SK-N-SH (cell line): ENCODE results near the gene TBRG4. TPM values are rescaled to one million over a fixed set of nuclear protein-coding genes. Genes with fewer than 3 reads are reported as not detected.

Source experiments
- CTCF ChIA-PET: fragments of 300-600, 350-600 bp; formaldehyde crosslinking; extraction: SDS; loops from one replicate; lab custom pipeline; 2021; lab: Yijun Ruan, JAX
- POLR2A ChIA-PET: fragments of 350-600 bp; sonication (Branson Sonifier 250); formaldehyde crosslinking; extraction: SDS; loops from one replicate; lab custom pipeline; 2020; ENCODE audit warnings: antibody characterized with exemption, inconsistent platforms; lab: Yijun Ruan, JAX
- DNase-seq: peaks from one replicate; pipeline ENCODE4 v3.0.0; 2012
- H2AFZ ChIP-seq: fragments of 200-600 bp; sonication (generic); 2 replicates; pipeline ENCODE4 v1.8.1; 2016; ENCODE audit warnings: antibody characterized with exemption, mild to moderate bottlenecking, low read depth
- H3F3A ChIP-seq: fragments of 200-600 bp; sonication (generic); replicated peaks from 2 replicates; pipeline ENCODE3; 2016; ENCODE audit warnings: antibody characterized with exemption, mild to moderate bottlenecking; ENCODE audit not compliant: insufficient read depth
- H3K27ac ChIP-seq, 2 experiments: fragments of 200-500 bp in 1 of 2; fragments of 200-600 bp in 1 of 2; sonication (Bioruptor generic) in 1 of 2; sonication (generic), shearing (Covaris generic) in 1 of 2; 2 replicates each; pipeline versions ENCODE4 v1.5.1 to v1.6.1; 2014 to 2016; ENCODE audit warnings: low read depth in 2 of 2, inconsistent platforms in 1 of 2, low read length in 1 of 2, mild to moderate bottlenecking in 1 of 2, mixed read lengths in 1 of 2
- H3K27me3 ChIP-seq: fragments of 200-600 bp; sonication (generic), shearing (Covaris generic); 2 replicates; pipeline ENCODE4 v1.6.1; 2016; ENCODE audit warnings: mixed run types; ENCODE audit not compliant: insufficient read depth
- H3K36me3 ChIP-seq, 2 experiments: fragments of 200-500 bp in 1 of 2; fragments of 200-600 bp in 1 of 2; sonication (Bioruptor generic) in 1 of 2; sonication (generic) in 1 of 2; replicated peaks in 1 of 2; 2 replicates each; pipeline versions ENCODE3 to v1.5.1; 2014 to 2016; ENCODE audit warnings: low read length in 1 of 2, mild to moderate bottlenecking in 1 of 2; ENCODE audit not compliant: insufficient read depth in 2 of 2, control insufficient read depth in 1 of 2
- H3K4me1 ChIP-seq, 2 experiments: fragments of 200-500 bp in 1 of 2; fragments of 200-600 bp in 1 of 2; sonication (Bioruptor generic) in 1 of 2; sonication (generic), shearing (Covaris generic) in 1 of 2; 2 replicates each; pipeline versions ENCODE4 v1.5.1 to v1.6.1; 2014 to 2016; ENCODE audit warnings: low read depth in 1 of 2, low read length in 1 of 2, mixed run types in 1 of 2; ENCODE audit not compliant: insufficient read depth in 2 of 2, control insufficient read depth in 1 of 2
- H3K4me2 ChIP-seq: fragments of 200-600 bp; sonication (generic), shearing (Covaris generic); 2 replicates; pipeline ENCODE4 v1.6.1; 2017; ENCODE audit warnings: mixed run types
- H3K4me3 ChIP-seq, 2 experiments: fragments of 200-500 bp in 1 of 2; fragments of 200-600 bp in 1 of 2; sonication (Bioruptor generic) in 1 of 2; sonication (generic), shearing (Covaris generic) in 1 of 2; 2 replicates each; pipeline versions ENCODE4 v1.5.1 to v1.8.1; 2014 to 2016; ENCODE audit warnings: low read depth in 2 of 2, inconsistent platforms in 1 of 2, low read length in 1 of 2, mild to moderate bottlenecking in 1 of 2, mixed read lengths in 1 of 2, moderate library complexity in 1 of 2
- H3K79me2 ChIP-seq: fragments of 200-600 bp; sonication (generic); 2 replicates; pipeline ENCODE4 v1.8.1; 2017; ENCODE audit warnings: mild to moderate bottlenecking; ENCODE audit not compliant: insufficient read depth
- H3K9ac ChIP-seq: fragments of 200-600 bp; sonication (generic); 2 replicates; pipeline ENCODE4 v1.6.1; 2017; ENCODE audit warnings: mixed run types
- H3K9me2 ChIP-seq: fragments of 200-600 bp; sonication (generic); 2 replicates; pipeline ENCODE4 v1.6.1; 2017; ENCODE audit warnings: mixed run types
- H3K9me3 ChIP-seq: fragments of 200-600 bp; sonication (generic); 2 replicates; pipeline ENCODE4 v1.6.1; 2017; ENCODE audit warnings: mixed run types, mild to moderate bottlenecking, moderate library complexity
- H4K20me1 ChIP-seq: fragments of 200-600 bp; sonication (generic); 2 replicates; pipeline ENCODE4 v1.6.1; 2017; ENCODE audit warnings: mild to moderate bottlenecking, mixed run types; ENCODE audit not compliant: insufficient read depth
- CTCF ChIP-seq: fragments of 200-600 bp; sonication (generic); IDR thresholded peaks from 2 replicates; pipeline ENCODE4 v1.6.1; 2017; ENCODE audit warnings: antibody characterized with exemption, mild to moderate bottlenecking, moderate library complexity
- EZH2phosphoT487 ChIP-seq: fragments of 200-600 bp; sonication (generic); IDR thresholded peaks from 2 replicates; pipeline ENCODE4 v1.6.1; 2017; ENCODE audit warnings: low read depth, mixed run types, mild to moderate bottlenecking, antibody characterized with exemption, moderate library complexity, borderline replicate concordance
- FOSL2 ChIP-seq: IDR thresholded peaks from 2 replicates; pipeline ENCODE4 v1.4.0; 2012; ENCODE audit warnings: low read depth, mild to moderate bottlenecking, moderate library complexity, borderline replicate concordance
- FOXJ3 ChIP-seq: sonication (generic); formaldehyde crosslinking; IDR thresholded peaks from 2 replicates; pipeline ENCODE4 v1.5.1; 2020; ENCODE audit warnings: mild to moderate bottlenecking, missing genetic modification reagents
- GABPA ChIP-seq: IDR thresholded peaks from 2 replicates; pipeline ENCODE4 v1.4.0; 2012; ENCODE audit warnings: low read depth, mild to moderate bottlenecking
- IRF3 ChIP-seq: fragments of 150-350 bp; IDR thresholded peaks from 2 replicates; pipeline ENCODE4 v1.6.1; 2016; ENCODE audit warnings: mild to moderate bottlenecking, low read depth, low read length
- JUND ChIP-seq: IDR thresholded peaks from 2 replicates; pipeline ENCODE4 v1.4.0; 2012
- NFIC ChIP-seq: IDR thresholded peaks from 2 replicates; pipeline ENCODE4 v1.4.0; 2012; ENCODE audit warnings: borderline replicate concordance
- PBX3 ChIP-seq: IDR thresholded peaks from 2 replicates; pipeline ENCODE4; 2012
- RCOR1 ChIP-seq: fragments of 150-350 bp; IDR thresholded peaks from 2 replicates; pipeline ENCODE4 v1.6.1; 2017; ENCODE audit warnings: antibody characterized with exemption, low read length
- REST ChIP-seq: IDR thresholded peaks from 2 replicates; pipeline ENCODE4 v1.6.1; 2012; ENCODE audit warnings: mild to moderate bottlenecking, low read depth, low read length, moderate library complexity
- RXRA ChIP-seq: IDR thresholded peaks from 2 replicates; pipeline ENCODE4 v1.4.0; 2012; ENCODE audit warnings: low read depth, mild to moderate bottlenecking, borderline replicate concordance
- SIN3A ChIP-seq: IDR thresholded peaks from 2 replicates; pipeline ENCODE4 v1.6.1; 2012; ENCODE audit warnings: low read depth, mild to moderate bottlenecking, low read length, moderate library complexity, borderline replicate concordance
- WGBS: methylation state at CpG from one replicate; pipeline ENCODE4 v1.1.6; 2017; ENCODE audit warnings: low lambda C conversion rate; 5-methylcytosine and 5-hydroxymethylcytosine counted together
- polyA plus RNA-seq, 3 experiments: library from polyadenylated mRNA; depleted of rRNA; stranded (reverse); fragments of >200 nt; gene quantifications; 2 replicates each; pipeline ENCODE4 v1.2.3, GENCODE V29; 2012

The TBRG4 gene
- polyA plus RNA-seq, 1 of the 3 experiments (the other 2 are of a cell fraction), result 76.2 TPM

GRCh38 chr7:45107356-45107755 lies 4.1 kb downstream of the TBRG4 start:
- TF ChIP-seq GABPA (no peak), IRF3 (no peak), REST (no peak), NFIC (no peak), FOXJ3 (no peak), CTCF (no peak), FOSL2 (no peak), RCOR1 (no peak), SIN3A (no peak), EZH2phosphoT487 (no peak), JUND (no peak), PBX3 (no peak), RXRA (no peak)
- H3K9ac ChIP-seq, result no peak overlapping the region
- H3K4me3 ChIP-seq, result 0 out of 4 replicates have a peak overlapping the region, but pooled peaks of 1 of the 2 experiments have one; percentile 6
- no peaks in the 10 kb centered on the region for H3K9me2 ChIP-seq
- peaks cover 9 to 23% of the 10 kb centered on the region in 2 experiments; a peak in 2 of 4 replicates for H3K4me1 ChIP-seq
- H3F3A ChIP-seq, result peaks cover 4% of the 10 kb centered on the region
- H3K4me2 ChIP-seq, result no peak overlapping the region
- peaks cover 64% of the 10 kb centered on the region for H4K20me1 ChIP-seq
- peaks cover 71% of the 10 kb centered on the region for H3K79me2 ChIP-seq
- H3K9me3 ChIP-seq, result no peaks in the 10 kb centered on the region
- WGBS, result 86% methylated on average over 3 of the region's 3 CpGs
- ChIA-PET POLR2A (no interaction called here), CTCF (no interaction called here)
- DNase-seq, result no peak
- no peak overlapping the region for H2AFZ ChIP-seq
- no peak overlapping the region for H3K27ac ChIP-seq
- no peaks in the 10 kb centered on the region for H3K27me3 ChIP-seq
- peaks cover 57 to 70% of the 10 kb centered on the region in 2 experiments for H3K36me3 ChIP-seq
